ENCODE measurements around the gene UTP18.
"Not testable (repeated sequence)": the region's sequence is repeated elsewhere in the genome, so short reads cannot be mapped to it uniquely, and the experiment has no call there.

Gene UTP18

GRCh38 chr17:51260237-51261023, at the start of gene UTP18:
TSS of gene UTP18 (plus strand) at chr17:51260546. CDS start at chr17:51260585, 39 bp downstream.
- peak; percentile 100 for DNase-seq

GRCh38 chr17:51214920-51215319, 45.4 kb upstream of the UTP18 start:
- no peak for DNase-seq

- peak; percentile 25 for DNase-seq
Observed at GRCh38 chr17:51217946-51218345, 42.4 kb upstream of the UTP18 start.

- DNase-seq, result no peak
Observed at GRCh38 chr17:51221322-51221721, 39.0 kb upstream of the UTP18 start.

- DNase-seq, result no peak
Observed at GRCh38 chr17:51224402-51225262, 35.7 kb upstream of the UTP18 start.

GRCh38 chr17:51225523-51225922, 34.8 kb upstream of the UTP18 start:
- DNase-seq, result not testable (repeated sequence)

GRCh38 chr17:51228161-51228560, 32.2 kb upstream of the UTP18 start:
- no peak for DNase-seq

- DNase-seq, result no peak
Observed at GRCh38 chr17:51229889-51230288, 30.5 kb upstream of the UTP18 start.

GRCh38 chr17:51230306-51230705, 30.0 kb upstream of the UTP18 start:
- DNase-seq, result no peak

- DNase-seq, result no peak
Observed at GRCh38 chr17:51231999-51232398, 28.3 kb upstream of the UTP18 start.

- no peak for DNase-seq
Observed at GRCh38 chr17:51234162-51234561, 26.2 kb upstream of the UTP18 start.

GRCh38 chr17:51238255-51238887, 22.0 kb upstream of the UTP18 start:
- no peak for DNase-seq

GRCh38 chr17:51240275-51240674, 20.1 kb upstream of the UTP18 start:
- no peak for DNase-seq

GRCh38 chr17:51244041-51244440, 16.3 kb upstream of the UTP18 start:
- DNase-seq, result no peak

- DNase-seq, result no peak
Observed at GRCh38 chr17:51245535-51245934, 14.8 kb upstream of the UTP18 start.

- DNase-seq, result no peak
Observed at GRCh38 chr17:51250314-51250840, 10.0 kb upstream of the UTP18 start.

GRCh38 chr17:51251010-51251409, 9.3 kb upstream of the UTP18 start:
- peak; percentile 32 for DNase-seq

GRCh38 chr17:51255673-51256072, 4.7 kb upstream of the UTP18 start:
- DNase-seq, result no peak

- DNase-seq, result no peak
Observed at GRCh38 chr17:51256101-51256500, 4.2 kb upstream of the UTP18 start.

GRCh38 chr17:51257150-51258081, 2.9 kb upstream of the UTP18 start:
- no peak for DNase-seq

GRCh38 chr17:51258756-51259563, 1.4 kb upstream of the UTP18 start:
- peak; percentile 63 for DNase-seq
